PFSK-1 (cell line): ENCODE results near the gene CHRD.

Experiments used
- FOXP2 ChIP-seq: optimal IDR thresholded peaks from 2 replicates; pipeline ENCODE3; 2011; ENCODE audit warnings: borderline replicate concordance, control low read depth, inconsistent platforms; ENCODE audit not compliant: insufficient read depth; ENCODE audit errors: extremely low read length, extremely low read depth
- POLR2AphosphoS5 ChIP-seq: IDR thresholded peaks from 2 replicates; pipeline ENCODE4 v1.6.1; 2012; ENCODE audit warnings: low read depth, mild to moderate bottlenecking, control low read depth, low read length, moderate library complexity
- SIN3A ChIP-seq: IDR thresholded peaks from 2 replicates; pipeline ENCODE4 v1.6.1; 2012; ENCODE audit warnings: mild to moderate bottlenecking, low read length, moderate library complexity, borderline replicate concordance; ENCODE audit not compliant: insufficient read depth
- TAF1 ChIP-seq: IDR thresholded peaks from 2 replicates; pipeline ENCODE4 v1.6.1; 2012; ENCODE audit warnings: low read length, control low read depth, borderline replicate concordance; ENCODE audit not compliant: insufficient read depth
- TF ChIP-seq, protein P1 (sequence below), 2 experiments: IDR thresholded peaks; 2 replicates each; pipeline versions ENCODE4 v1.6.1 to v1.8.0; 2011 to 2012; ENCODE audit warnings: low read depth in 2 of 2, low read length in 2 of 2, control low read depth in 1 of 2, inconsistent platforms in 1 of 2, mild to moderate bottlenecking in 1 of 2, moderate library complexity in 1 of 2; ENCODE audit not compliant: insufficient read depth in 1 of 2

The CHRD gene

GRCh38 chr3:184388936-184389230 lies 9.0 kb downstream of the CHRD start:
- TF ChIP-seq, protein P1, sequence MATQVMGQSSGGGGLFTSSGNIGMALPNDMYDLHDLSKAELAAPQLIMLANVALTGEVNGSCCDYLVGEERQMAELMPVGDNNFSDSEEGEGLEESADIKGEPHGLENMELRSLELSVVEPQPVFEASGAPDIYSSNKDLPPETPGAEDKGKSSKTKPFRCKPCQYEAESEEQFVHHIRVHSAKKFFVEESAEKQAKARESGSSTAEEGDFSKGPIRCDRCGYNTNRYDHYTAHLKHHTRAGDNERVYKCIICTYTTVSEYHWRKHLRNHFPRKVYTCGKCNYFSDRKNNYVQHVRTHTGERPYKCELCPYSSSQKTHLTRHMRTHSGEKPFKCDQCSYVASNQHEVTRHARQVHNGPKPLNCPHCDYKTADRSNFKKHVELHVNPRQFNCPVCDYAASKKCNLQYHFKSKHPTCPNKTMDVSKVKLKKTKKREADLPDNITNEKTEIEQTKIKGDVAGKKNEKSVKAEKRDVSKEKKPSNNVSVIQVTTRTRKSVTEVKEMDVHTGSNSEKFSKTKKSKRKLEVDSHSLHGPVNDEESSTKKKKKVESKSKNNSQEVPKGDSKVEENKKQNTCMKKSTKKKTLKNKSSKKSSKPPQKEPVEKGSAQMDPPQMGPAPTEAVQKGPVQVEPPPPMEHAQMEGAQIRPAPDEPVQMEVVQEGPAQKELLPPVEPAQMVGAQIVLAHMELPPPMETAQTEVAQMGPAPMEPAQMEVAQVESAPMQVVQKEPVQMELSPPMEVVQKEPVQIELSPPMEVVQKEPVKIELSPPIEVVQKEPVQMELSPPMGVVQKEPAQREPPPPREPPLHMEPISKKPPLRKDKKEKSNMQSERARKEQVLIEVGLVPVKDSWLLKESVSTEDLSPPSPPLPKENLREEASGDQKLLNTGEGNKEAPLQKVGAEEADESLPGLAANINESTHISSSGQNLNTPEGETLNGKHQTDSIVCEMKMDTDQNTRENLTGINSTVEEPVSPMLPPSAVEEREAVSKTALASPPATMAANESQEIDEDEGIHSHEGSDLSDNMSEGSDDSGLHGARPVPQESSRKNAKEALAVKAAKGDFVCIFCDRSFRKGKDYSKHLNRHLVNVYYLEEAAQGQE (IDR thresholded peaks at IDR 0.05; ENCODE audit: insufficient read depth in 1 of 2, low read depth in 2 of 2, low read length in 2 of 2), result no peak
- no peak for TF ChIP-seq TAF1
- no peak for TF ChIP-seq SIN3A
- no peak for TF ChIP-seq FOXP2
- TF ChIP-seq POLR2AphosphoS5, result no peak

DNA sequence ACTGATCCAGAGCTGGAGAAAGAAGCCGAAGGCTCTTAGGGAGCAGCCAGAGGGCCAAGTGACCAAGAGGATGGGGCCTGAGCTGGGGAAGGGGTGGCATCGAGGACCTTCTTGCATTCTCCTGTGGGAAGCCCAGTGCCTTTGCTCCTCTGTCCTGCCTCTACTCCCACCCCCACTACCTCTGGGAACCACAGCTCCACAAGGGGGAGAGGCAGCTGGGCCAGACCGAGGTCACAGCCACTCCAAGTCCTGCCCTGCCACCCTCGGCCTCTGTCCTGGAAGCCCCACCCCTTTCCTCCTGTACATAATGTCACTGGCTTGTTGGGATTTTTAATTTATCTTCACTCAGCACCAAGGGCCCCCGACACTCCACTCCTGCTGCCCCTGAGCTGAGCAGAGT lies 9.5 kb downstream of the CHRD start:
- TF ChIP-seq POLR2AphosphoS5 (no peak), SIN3A (no peak), TAF1 (no peak), FOXP2 (no peak)
- TF ChIP-seq, protein P1 (IDR thresholded peaks at IDR 0.05; ENCODE audit: insufficient read depth in 1 of 2, low read depth in 2 of 2, low read length in 2 of 2), result no peak

DNA sequence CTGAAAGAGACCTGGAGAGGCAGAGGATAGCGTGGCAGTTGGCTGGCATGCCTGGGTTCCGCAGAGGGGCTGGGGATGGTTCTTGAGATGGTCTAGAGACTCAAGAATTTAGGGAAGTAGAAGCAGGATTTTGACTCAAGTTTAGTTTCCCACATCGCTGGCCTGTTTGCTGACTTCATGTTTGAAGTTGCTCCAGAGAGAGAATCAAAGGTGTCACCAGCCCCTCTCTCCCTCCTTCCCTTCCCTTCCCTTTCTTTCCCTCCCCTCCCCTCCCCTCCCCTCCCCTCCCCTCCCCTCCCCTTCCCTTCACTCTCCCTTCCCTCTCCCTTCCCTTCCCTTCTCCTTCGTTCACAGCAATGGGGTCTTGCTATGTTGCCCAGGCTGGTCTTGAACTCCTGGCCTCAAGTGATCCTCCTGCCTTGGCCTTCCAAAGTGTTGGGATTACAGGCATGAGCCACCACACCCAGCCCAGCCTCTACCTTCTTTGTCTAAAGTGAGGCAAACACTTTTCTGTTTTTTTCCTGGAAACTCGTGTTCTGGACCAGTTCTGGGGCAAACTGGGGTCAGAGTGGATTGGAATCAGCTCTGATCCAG lies 10.2 kb downstream of the CHRD start:
- TF ChIP-seq, protein P1 (IDR thresholded peaks at IDR 0.05; ENCODE audit: insufficient read depth in 1 of 2, low read depth in 2 of 2, low read length in 2 of 2), result no peak
- TF ChIP-seq POLR2AphosphoS5, result no peak
- no peak for TF ChIP-seq TAF1
- TF ChIP-seq SIN3A, result no peak
- TF ChIP-seq FOXP2, result no peak

- TF ChIP-seq SIN3A (no peak), POLR2AphosphoS5 (no peak), FOXP2 (no peak), TAF1 (no peak)
- TF ChIP-seq, protein P1 (IDR thresholded peaks at IDR 0.05; ENCODE audit: insufficient read depth in 1 of 2, low read depth in 2 of 2, low read length in 2 of 2), result no peak
Measured at GRCh38 chr3:184391266-184391665, 11.4 kb downstream of the CHRD start.

DNA sequence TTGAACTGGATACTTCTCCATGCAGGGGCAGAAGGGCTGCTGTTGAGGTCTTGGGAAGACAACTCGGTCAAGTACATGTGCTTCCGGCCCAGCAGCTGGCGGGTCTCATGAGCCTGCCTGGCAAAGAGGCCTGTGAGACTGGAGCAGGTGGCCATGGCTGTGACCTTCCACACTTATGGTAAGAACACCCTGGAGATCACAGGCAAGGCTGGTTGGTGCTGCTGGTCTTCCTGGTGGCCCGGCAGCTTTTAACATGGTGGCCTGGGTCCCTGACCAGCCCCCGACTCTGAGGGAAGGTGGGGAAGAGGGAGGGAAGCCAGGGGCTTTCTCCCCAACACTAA lies 15.4 kb downstream of the CHRD start:
- TF ChIP-seq SIN3A (no peak), TAF1 (no peak), POLR2AphosphoS5 (no peak), FOXP2 (no peak)
- TF ChIP-seq, protein P1 (IDR thresholded peaks at IDR 0.05; ENCODE audit: insufficient read depth in 1 of 2, low read depth in 2 of 2, low read length in 2 of 2), result no peak
